Keratinocyte (primary cell): ENCODE results near the gene KRTAP10-6. TPM values are rescaled to one million over a fixed set of nuclear protein-coding genes. Genes with fewer than 3 reads are reported as not detected.

Experiments used
- DNase-seq: peaks from one replicate; pipeline ENCODE4 v3.0.0-alpha.2; 2011; ENCODE audit warnings: low read depth, missing footprints, low spot score
- FAIRE-seq: peaks from 2 replicates; lab custom pipeline; 2011; peaks lifted over from hg19 to GRCh38; lab: Jason Lieb, UNC
- H2AFZ ChIP-seq: 2 replicates; pipeline ENCODE4 v1.6.0; 2012; ENCODE audit warnings: low read length, control low read depth, inconsistent platforms; ENCODE audit not compliant: control insufficient read depth
- H3K27ac ChIP-seq: 2 replicates; pipeline ENCODE4 v1.5.1; 2011; ENCODE audit warnings: low read length; ENCODE audit not compliant: control insufficient read depth, insufficient read depth
- H3K27me3 ChIP-seq: 3 replicates; pipeline ENCODE4 v1.6.0; 2011; ENCODE audit warnings: low read length; ENCODE audit not compliant: control insufficient read depth, insufficient read depth; ENCODE audit errors: extremely low read depth
- H3K36me3 ChIP-seq, 2 experiments: 2 replicates in 1 of 2; 3 replicates in 1 of 2; pipeline ENCODE4 v1.5.1; 2011; ENCODE audit warnings: low read length in 2 of 2, mild to moderate bottlenecking in 1 of 2; ENCODE audit not compliant: control insufficient read depth in 2 of 2, insufficient read depth in 2 of 2; ENCODE audit errors: extremely low read depth in 1 of 2
- H3K4me1 ChIP-seq: 3 replicates; pipeline ENCODE4 v1.5.1; 2011; ENCODE audit warnings: low read length; ENCODE audit not compliant: control insufficient read depth, insufficient read depth; ENCODE audit errors: extremely low read depth
- H3K4me2 ChIP-seq: 3 replicates; pipeline ENCODE4 v1.6.0; 2011; ENCODE audit warnings: low read depth, low read length; ENCODE audit not compliant: control insufficient read depth, insufficient read depth; ENCODE audit errors: extremely low read depth
- H3K4me3 ChIP-seq, 3 experiments: fragments of 200-600 bp in 1 of 3; sonication (generic) in 1 of 3; 2 replicates in 2 of 3; 3 replicates in 1 of 3; pipeline ENCODE4 v1.5.1; 2011 to 2016; ENCODE audit warnings: low read length in 3 of 3, mild to moderate bottlenecking in 3 of 3, control low read depth in 2 of 3, inconsistent platforms in 1 of 3, low read depth in 1 of 3, mixed read lengths in 1 of 3, mixed run types in 1 of 3, moderate library complexity in 1 of 3; ENCODE audit not compliant: control insufficient read depth in 2 of 3, insufficient read depth in 2 of 3; ENCODE audit errors: extremely low read depth in 1 of 3
- H3K79me2 ChIP-seq: 2 replicates; pipeline ENCODE4 v1.6.0; 2012; ENCODE audit warnings: low read length; ENCODE audit not compliant: control insufficient read depth, insufficient read depth
- H3K9ac ChIP-seq: 3 replicates; pipeline ENCODE4 v1.6.0; 2011; ENCODE audit warnings: low read length; ENCODE audit not compliant: control insufficient read depth, insufficient read depth; ENCODE audit errors: extremely low read depth
- H3K9me1 ChIP-seq: 3 replicates; pipeline ENCODE4 v1.6.0; 2011; ENCODE audit warnings: low read length; ENCODE audit not compliant: control insufficient read depth, insufficient read depth; ENCODE audit errors: extremely low read depth
- H3K9me3 ChIP-seq: 2 replicates; pipeline ENCODE4 v1.5.1; 2012; ENCODE audit warnings: low read depth, low read length; ENCODE audit not compliant: control insufficient read depth
- H4K20me1 ChIP-seq: 3 replicates; pipeline ENCODE4 v1.6.0; 2011; ENCODE audit warnings: low read length; ENCODE audit not compliant: control insufficient read depth, insufficient read depth; ENCODE audit errors: extremely low read depth
- EZH2 ChIP-seq: IDR thresholded peaks from one replicate; pipeline ENCODE4 v1.6.1; 2012; ENCODE audit warnings: inconsistent platforms, mild to moderate bottlenecking, low read length, moderate library complexity
- dilution Hi-C: fragments of 300-500 bp; cut with MboI; formaldehyde crosslinking; loops from one replicate; pipeline ENCODE4 v1.7.0; 2020; ENCODE audit warnings: low sequenced_read_pairs; ENCODE audit not compliant: extremely low pct_ligation_motif_present
- polyA plus RNA-seq, 5 experiments: library from polyadenylated mRNA; depleted of rRNA in 3 of 5; stranded (reverse) in 3 of 5; stranded (forward) in 1 of 5; unstranded in 1 of 5; fragments of >200 nt; gene quantifications; 1 replicate in 1 of 5; 2 replicates in 3 of 5; 3 replicates in 1 of 5; pipeline versions ENCODE4 v1.2.1 to v1.2.3, GENCODE V29; 2011 to 2012; ENCODE audit warnings: missing spikeins in 2 of 5, low read depth in 1 of 5, low replicate concordance in 1 of 5
- TF ChIP-seq, protein P1 (sequence below), 3 experiments: IDR thresholded peaks in 1 of 3; conservative IDR thresholded peaks in 1 of 3; optimal IDR thresholded peaks in 1 of 3; 2 replicates in 2 of 3; 3 replicates in 1 of 3; pipeline versions ENCODE3 to v1.5.1; 2011; ENCODE audit warnings: low read length in 3 of 3, mild to moderate bottlenecking in 3 of 3, moderate library complexity in 2 of 3, control low read depth in 1 of 3, inconsistent platforms in 1 of 3; ENCODE audit not compliant: insufficient read depth in 2 of 3; ENCODE audit errors: extremely low read depth in 1 of 3

Gene KRTAP10-6
- polyA plus RNA-seq, 1 donor (not counting 4 experiments of a cell fraction or from before 2014, with no cell fraction given): not detected

DNA sequence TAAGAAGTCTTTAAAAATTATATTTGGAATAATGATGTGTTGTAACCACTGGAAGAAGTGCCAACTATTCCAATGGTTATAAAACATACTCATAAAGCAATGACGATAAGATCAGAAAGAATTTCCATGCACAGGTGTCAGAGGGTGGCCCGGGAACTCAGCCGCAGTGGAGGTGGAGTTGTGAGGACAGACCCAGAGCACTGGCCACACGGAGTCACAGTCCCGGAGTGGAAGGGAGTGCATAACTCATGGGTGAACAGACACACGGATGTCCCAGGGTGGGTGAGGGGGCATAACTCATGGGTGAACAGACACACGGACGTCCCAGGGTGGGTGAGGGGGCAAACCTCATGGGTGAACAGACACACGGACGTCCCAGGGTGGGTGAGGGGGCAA lies 16.3 kb downstream of the KRTAP10-6 start:
- H3K4me2 ChIP-seq: no peak overlapping the region
- peaks cover 5% of the 10 kb centered on the region for H3K9me3 ChIP-seq
- H2AFZ ChIP-seq: no peak overlapping the region
- no peaks in the 10 kb centered on the region for H3K9me1 ChIP-seq
- DNase-seq: no peak
- dilution Hi-C loops: no loop called here
- FAIRE-seq: no peak
- TF ChIP-seq EZH2: no peak
- TF ChIP-seq, protein P1, sequence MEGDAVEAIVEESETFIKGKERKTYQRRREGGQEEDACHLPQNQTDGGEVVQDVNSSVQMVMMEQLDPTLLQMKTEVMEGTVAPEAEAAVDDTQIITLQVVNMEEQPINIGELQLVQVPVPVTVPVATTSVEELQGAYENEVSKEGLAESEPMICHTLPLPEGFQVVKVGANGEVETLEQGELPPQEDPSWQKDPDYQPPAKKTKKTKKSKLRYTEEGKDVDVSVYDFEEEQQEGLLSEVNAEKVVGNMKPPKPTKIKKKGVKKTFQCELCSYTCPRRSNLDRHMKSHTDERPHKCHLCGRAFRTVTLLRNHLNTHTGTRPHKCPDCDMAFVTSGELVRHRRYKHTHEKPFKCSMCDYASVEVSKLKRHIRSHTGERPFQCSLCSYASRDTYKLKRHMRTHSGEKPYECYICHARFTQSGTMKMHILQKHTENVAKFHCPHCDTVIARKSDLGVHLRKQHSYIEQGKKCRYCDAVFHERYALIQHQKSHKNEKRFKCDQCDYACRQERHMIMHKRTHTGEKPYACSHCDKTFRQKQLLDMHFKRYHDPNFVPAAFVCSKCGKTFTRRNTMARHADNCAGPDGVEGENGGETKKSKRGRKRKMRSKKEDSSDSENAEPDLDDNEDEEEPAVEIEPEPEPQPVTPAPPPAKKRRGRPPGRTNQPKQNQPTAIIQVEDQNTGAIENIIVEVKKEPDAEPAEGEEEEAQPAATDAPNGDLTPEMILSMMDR (optimal IDR thresholded peaks at IDR 0.05 in 1 of 3, IDR thresholded peaks at IDR 0.05 in 1 of 3, conservative IDR thresholded peaks at IDR 0.05 in 1 of 3; ENCODE audit: extremely low read depth in 1 of 3, insufficient read depth in 2 of 3, low read length in 3 of 3): no peak
- no peaks in the 10 kb centered on the region for H3K27me3 ChIP-seq
- H3K4me1 ChIP-seq: no peaks in the 10 kb centered on the region
- H3K4me3 ChIP-seq: no peak overlapping the region
- no peak overlapping the region for H3K9ac ChIP-seq
- no peak overlapping the region for H3K27ac ChIP-seq
- H3K36me3 ChIP-seq: no peaks in the 10 kb centered on the region
- H3K79me2 ChIP-seq: no peaks in the 10 kb centered on the region
- H4K20me1 ChIP-seq: no peaks in the 10 kb centered on the region

DNA sequence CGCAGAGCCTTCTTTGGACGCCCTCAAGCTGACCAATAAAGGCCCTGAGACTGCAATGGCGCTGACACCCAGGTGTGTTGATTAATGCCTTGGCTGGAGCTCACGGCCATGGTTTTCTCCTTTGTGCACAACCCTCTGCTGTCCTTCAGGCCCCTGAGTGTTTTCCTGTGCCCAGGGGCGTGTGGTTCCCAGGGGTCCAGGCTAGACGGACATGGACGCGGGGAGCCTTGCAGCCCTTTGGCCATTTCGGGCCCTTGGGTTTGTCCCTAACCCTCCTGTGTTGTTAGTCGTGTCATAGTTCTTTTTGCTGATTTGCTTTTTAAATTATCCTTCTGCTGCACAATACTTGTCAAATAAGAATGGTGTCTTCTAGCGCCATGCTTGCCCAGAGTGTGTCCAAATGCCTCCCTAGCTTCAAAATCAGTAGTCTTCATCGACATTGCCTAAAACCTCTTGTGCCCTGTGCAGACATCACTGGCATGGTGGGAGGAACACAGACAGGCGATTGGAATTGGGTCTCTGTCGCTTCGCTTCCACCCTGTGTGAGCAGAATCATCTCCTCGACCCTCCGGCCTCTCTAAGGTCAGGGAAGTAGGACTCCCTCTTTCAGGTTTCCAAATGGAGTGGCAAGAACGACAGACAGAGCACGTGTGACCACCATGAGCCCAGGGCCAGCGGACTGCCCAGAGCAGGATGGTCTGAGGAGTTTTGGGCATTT lies 16.8 kb downstream of the KRTAP10-6 start:
- FAIRE-seq: no peak
- Histone ChIP-seq H3K27me3 (no peaks in the 10 kb centered on the region), H3K79me2 (no peaks in the 10 kb centered on the region), H4K20me1 (no peaks in the 10 kb centered on the region), H3K27ac (no peak overlapping the region), H3K4me2 (no peak overlapping the region), H2AFZ (no peak overlapping the region), H3K36me3 (no peaks in the 10 kb centered on the region), H3K9ac (no peak overlapping the region), H3K4me3 (no peak overlapping the region), H3K9me1 (no peaks in the 10 kb centered on the region), H3K4me1 (no peaks in the 10 kb centered on the region), H3K9me3 (peaks cover 3% of the 10 kb centered on the region)
- DNase-seq: no peak
- dilution Hi-C loops: no loop called here
- TF ChIP-seq, protein P1 (optimal IDR thresholded peaks at IDR 0.05 in 1 of 3, IDR thresholded peaks at IDR 0.05 in 1 of 3, conservative IDR thresholded peaks at IDR 0.05 in 1 of 3; ENCODE audit: extremely low read depth in 1 of 3, insufficient read depth in 2 of 3, low read length in 3 of 3): no peak
- TF ChIP-seq EZH2: no peak
